Endothelial cell of hepatic sinusoid (primary cell): ENCODE data around the gene FAM174A.
"Not testable (repeated sequence)": the region's sequence is repeated elsewhere in the genome, so short reads cannot be mapped to it uniquely, and the experiment has no call there.

Source experiments
- in situ Hi-C: cut with HindIII; loops from 2 replicates; pipeline ENCODE4 v1.10.0; 2017; ENCODE audit warnings: low sequenced_read_pairs

The FAM174A gene

DNA sequence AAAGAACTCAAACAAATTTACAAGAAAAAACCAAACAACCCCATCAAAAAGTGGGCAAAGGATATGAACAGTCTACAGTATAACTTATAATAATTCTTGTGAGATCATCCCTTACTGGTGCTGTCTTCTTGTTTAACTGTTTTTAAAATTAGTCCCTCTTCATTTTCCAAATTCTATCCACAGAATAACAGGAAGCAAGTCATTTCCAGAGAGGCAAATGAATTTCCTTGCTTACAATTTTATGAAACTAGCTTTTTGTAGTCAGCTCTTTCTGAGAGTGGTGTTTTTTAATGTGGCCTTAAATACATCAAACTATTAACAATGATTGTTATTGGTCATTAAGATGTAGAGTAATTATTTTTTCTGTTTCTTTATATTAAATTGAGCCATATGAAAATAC is 40.6 kb downstream of the FAM174A start:
- in situ Hi-C loops = no loop called here

DNA sequence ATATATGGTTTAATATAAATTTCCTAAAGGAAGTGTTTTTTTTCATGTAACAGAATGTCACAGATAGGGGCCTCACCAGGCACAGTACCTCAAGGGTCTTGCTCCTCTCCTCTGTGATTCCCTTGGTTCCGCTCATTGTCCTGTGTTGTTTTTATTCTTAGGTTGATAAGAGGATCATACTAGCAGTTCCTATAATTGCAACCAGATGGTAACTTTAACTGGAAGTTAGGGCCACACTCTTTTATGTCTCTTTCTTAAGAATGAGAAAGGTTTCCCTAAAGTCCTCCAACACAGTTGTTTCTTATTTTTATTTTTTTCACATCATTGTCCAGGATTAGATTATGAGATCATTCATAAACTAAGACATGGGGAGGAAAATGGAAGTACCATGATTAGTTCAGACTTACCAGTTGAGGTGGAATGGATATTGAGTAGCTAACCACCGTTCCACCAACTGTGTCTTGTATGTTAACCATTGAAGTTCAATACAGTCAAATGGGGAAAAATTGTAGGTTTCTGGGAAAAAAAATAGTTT is 41.1 kb downstream of the FAM174A start:
- in situ Hi-C loops = no loop called here

DNA sequence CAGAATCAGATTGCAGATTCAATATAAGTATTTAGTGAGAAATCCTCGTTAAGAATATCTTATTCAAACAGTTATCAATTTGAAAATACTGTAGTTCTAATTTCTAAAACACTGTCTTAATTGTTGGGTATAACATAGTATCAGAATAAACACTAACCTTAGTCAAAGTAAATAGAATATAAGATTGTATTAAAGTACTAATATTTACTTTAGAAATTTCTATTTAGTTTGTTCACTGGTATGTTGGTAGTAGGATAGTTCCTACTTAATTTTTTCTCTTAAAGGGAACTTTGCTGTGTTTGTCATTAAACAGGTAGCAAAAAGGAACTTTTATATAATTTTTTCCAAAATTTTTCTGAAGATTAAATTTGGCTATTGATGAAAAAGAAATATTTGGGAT is 42.3 kb downstream of the FAM174A start:
- in situ Hi-C loops = no loop called here

DNA sequence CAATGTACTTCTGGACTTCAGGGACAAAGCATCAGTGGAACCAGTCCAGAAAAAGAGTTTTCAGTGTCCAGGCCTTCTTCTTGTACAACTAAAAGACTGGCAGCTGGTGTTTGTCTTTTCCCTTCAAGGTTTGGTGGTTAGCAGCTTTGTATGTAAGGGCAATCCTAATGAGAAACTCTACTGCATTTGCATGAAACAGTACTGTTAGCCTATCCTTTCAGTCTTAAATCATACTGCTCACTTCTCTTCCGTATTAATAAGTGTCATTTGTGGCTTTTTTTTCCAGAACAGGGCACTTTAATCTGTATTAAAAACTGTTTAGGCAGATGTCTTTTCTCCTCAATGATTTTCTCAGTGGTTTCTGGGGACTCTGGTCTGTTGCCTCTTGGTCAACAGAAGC is 48.9 kb downstream of the FAM174A start:
- in situ Hi-C loops = no loop called here

DNA sequence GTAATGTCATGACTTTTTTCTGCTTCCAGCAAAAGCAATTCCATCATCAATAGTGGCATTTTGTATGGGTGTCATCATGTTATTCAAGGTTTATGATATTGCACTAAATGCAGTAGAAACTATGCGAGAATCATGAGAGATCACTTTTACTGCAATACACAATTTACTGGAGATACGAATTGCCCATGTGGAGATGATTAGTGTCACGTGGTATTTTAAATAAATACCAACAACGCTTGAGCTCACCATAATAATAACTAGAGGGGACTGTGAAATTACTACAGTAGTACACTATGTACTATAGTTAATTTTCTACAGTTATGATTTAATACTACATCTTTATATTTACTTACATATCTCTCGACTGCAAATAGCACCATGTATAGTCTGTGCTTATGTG is 49.7 kb downstream of the FAM174A start:
- in situ Hi-C loops = no loop called here

DNA sequence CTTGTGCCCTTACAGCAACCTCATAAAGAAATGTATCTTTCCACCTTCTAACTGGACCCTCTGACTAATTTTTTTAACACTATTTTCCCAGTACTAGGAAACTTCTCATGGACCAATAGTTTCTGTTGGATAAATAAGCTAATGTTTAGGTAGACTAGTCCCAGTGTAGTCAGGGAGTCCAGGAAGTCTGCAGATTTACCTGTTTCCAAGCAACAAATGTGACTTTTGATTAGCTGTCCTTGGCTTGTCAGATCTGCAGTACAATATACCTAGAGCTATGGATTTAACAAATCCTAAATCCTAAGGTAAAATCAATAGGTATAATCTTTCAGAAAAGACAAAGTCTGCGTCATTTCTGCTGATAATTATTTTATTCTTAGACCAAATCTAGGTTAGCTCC is 55.7 kb downstream of the FAM174A start:
- in situ Hi-C loops = no loop called here

DNA sequence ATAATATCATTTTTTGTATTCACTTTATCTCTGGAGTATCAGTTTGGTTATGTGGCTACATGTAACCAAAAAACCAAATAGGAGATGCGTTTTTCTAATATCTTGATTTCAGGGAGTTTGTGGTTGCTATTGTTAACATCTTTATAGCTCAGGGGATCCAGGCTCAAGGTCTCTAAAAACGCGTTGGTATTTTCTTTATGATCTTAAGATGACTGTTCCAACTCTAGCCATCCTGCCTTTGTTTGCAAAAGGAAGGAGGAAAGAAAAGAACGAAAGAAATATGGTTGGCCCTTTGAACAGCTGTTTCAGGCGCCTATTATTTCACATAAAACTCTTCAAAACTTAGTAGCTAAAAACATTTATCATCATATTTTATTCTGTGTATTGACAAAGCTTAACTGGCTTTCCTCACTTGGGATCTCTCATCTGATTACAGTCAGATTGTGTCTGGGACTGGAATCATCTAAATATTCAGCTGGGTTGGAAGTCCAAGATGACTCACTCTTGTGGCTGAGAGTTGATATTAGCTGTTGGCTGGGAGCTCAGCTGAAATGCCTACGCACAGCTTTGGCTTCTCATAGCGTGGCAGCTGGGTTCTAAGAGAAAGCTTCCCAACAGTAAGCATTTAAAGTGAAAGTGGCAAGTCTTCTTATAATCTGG is 60.1 kb downstream of the FAM174A start:
- in situ Hi-C loops = no loop called here

DNA sequence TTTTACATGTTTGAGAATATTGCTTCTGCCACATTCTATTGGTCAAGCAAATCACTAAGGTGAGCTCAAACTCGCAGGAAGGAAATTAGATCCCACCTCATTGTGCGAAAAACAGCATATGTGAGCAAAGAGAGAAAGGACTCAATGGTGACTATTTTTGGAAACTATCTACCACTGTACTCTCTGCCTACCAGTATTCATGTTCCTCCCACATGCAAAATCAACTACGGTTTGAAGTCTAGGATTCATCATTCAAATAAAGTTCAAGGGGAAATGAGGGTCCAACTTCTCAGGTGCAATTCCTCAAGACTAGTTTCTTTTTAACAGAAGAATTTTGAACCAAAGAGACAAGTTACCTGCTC is 60.6 kb downstream of the FAM174A start:
- in situ Hi-C loops = no loop called here

DNA sequence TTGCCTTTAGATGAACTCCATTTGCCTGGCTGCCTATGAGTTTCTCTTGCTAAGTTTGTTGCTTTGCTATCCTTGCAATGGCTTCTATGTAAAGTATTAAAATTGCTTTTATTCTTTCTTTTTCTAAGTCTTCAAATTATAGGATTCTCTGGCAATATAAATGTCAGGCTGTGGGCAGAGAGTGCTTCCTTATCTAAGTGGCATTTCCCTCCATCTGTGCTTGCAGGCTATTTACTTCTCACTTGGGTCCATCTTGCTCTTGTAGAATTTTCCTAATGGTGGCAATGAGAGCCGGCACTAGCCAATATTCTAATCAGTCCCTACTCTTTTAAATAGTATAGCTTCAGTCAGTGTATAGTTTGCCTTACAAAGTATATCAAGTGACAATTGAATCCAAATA is 63.3 kb downstream of the FAM174A start:
- in situ Hi-C loops = no loop called here

DNA sequence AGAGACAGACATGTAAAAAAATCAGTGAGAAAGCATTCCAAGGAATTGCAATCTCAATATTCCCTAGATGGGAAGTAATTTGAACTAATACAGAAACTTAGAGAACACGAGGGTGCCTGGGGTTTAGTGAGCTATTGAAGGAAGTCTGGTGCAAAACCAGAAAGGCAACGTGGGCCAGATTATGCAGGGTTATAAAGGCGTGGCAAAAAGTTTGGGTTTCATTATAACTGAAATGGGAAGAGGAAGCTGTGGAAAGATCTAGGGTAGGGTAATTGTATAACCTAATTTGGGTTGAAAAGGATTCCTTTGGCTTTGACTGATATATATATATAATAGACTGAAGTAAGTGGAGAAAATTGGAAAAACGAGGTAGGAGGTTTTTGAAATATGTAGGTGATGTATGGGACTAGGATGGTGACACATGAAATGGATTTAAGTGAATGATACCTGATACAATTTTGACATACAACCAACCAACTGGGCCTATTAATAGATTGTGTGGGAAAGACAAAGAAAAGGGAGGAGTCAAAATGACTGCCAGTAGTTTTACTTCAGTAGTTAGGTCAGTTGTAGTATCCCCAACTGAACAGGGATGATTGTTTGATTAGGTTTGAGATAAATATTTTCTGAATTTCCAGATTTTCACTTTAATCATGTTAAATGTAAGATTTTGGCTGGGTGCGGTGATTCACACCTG is 65.3 kb downstream of the FAM174A start:
- in situ Hi-C loops = no loop called here

DNA sequence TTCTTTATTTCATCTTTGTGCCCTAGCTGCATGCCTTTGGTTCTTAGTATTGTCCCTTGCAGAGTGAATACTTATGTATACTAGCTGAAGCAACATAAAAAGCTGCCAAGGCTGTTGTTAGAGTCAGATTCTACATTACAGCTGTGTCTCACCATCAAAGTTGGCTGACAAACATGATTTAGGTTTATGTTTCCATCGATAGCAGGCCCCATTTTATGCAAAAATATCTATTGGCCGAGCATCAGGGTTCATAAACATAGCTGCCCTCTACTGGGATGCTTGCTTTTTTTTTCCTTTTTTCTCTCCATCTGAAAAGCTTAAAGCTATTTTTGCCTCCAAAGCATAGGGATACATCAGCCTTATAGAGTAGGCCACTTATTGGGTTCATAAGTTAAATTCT is 68.0 kb downstream of the FAM174A start:
- in situ Hi-C loops = no loop called here

DNA sequence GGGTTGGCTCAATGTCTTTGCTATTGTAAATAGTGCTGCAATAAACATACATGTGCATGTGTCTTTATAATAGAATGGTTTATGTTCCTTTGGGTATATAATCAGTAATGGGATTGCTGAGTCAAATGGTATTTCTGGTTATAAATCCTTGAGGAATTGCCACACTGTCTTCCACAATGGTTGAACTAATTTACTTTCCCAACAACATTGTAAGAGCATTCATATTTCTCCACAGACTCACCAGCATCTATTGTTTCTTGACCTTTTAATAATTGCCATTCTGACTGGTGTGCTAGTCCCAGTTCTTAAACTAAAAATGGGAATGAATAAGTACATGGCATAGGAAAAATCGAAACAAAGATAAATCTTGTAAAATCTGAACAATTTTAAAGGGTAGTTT is 68.8 kb downstream of the FAM174A start:
- in situ Hi-C loops = not testable (repeated sequence)

DNA sequence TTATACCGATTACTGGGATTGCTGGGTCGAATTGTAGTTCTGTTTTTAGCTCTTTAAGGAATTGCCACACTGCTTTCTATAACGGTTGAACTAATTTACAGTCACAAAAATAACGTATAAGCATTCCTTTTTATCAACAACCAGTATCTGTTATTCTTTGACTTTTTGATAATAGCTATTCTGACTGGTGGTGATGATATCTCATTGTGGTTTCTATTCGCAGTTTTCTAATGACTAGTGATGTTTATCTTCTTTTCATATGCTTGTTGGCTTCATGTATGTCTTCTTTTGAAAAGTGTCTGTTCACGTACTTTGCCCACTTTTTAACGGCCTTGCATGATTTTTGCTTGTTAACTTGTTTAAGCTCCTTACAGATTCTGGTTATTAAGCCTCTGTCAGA is 74.4 kb downstream of the FAM174A start:
- in situ Hi-C loops = no loop called here

DNA sequence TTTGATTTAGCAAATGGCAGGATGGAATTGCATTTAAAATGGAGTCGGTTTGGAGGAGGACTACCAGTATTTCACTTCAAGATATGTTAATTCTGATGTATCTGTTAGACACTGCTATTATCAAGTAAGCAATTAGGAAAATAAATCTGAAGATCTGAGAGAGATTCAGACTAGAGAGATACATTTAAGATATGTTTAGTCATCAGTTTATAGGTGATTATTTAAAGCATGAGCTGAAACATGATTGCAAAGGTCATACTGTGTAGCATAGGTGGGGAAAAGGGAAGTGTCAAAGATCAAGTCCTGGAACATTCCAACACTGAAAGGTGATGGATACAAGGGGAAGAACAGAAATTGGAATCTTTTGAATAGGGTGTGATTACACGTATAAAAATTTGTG is 79.1 kb downstream of the FAM174A start:
- in situ Hi-C loops = no loop called here

DNA sequence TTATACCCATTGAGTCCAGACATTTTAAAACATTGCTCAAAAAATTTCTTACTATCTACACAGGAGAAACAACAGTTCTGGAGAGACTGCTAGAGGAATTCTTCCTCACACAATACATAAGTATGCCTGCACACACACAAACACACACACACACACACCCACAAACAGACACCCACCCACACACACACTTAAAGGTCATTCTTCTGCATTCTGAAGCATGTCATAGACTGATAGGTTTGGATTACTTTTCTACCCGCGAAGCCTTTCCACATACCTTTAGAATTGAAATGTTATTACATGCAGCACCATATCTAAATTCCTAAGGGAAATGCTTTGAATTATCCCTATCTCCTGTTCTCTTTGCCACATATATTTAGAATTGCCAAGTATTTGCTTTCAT is 80.2 kb downstream of the FAM174A start:
- in situ Hi-C loops = no loop called here

DNA sequence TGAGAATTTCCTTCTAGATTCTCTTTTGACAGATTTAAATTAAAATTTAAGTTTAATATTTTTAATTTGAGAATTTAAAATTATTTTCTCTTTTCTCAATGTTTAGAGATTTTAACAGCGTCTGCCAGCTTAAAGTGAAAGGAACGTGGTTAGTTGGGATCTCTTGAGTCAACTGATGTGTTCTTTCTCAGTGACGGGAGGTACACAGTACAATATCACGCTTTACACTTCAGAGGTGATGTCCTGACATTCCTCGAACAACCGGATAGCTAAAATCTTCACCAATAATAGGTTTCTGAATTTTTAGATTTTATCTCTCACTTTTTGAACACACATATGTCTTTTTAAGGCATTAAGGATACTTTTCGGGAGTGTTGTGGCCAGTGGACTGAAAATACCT is 81.1 kb downstream of the FAM174A start:
- in situ Hi-C loops = no loop called here

DNA sequence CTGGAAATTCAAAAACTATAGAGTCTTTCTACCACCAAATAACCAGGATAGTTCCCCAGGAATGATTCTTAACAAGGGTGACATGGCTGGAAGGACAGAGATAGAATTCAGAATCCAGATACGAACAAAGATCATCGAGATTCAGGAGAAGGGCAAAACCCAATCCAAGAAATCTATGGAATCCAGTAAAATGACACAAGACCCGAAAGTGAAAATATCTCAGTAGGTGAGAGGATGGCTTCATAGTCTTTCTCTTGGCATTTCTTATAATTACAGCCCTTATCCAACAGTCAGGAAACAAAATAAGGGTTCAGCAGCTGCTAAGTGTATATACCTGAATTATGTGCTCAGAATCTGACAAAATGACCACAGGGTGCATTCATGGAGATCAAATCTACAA is 81.8 kb downstream of the FAM174A start:
- in situ Hi-C loops = no loop called here

DNA sequence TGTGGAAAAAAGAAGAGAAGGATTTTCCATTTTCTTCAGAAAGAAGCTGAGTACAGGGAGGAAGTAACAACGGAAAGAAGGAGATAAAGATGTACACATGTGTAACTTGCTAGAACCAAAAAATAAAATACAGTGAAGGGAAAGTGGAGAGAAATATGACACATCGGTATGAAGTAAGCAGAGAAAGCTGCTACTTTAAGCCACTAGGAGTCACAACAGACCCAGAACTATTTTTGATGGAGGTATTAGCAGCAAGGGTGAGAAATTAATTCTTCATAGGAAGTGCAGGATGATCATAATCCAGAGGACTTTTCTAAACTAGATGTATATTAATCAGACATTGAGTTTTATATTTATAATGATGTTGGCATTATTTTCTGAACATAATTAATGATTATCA is 88.5 kb downstream of the FAM174A start:
- in situ Hi-C loops = no loop called here

DNA sequence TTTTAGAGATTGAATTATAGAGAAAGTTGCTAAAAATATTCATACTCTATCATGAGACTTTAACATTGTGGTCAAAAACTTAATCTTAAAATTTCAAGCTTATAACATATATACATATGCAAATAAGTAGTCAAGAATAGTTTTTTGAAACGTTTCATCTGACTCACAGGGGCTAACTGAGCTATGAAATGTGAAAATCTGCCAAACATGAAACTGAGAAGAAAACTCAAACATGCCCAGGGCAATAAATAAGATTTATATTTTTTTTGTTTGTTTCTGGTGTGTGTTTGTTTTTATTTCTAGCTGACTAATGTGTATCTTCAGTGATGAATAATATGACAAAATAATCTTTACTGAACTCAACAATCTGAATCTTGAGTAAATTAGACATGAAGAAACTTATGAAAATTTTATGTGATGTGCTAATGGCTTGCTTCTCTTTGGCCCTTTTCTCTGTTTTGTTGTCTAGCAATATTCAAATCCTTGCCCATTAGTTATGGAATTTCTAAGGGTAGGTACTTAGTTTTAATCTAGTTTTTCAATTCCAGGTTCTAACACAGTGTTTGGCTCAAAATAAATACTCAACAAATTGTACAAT is 99.9 kb downstream of the FAM174A start:
- in situ Hi-C loops = no loop called here
